ENCODE measurements around the gene IBTK.

The IBTK gene

DNA sequence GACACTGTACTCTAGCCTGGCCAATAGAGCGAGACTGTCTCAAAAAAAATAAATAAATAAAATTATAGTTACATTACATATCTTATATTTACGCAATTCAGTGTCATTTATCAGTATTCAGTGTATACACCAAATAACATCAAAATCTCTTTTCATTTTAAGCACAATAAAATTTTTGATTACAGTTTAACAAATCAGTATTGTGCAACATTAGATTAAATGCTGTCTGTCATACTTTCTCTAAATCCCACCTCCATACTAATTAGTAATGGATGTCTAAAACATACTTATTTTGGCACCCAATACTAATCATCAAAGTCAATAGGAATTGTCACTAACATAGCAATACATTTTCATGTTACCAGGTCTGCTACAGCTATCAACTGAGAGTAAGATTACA is 27.4 kb downstream of the IBTK start:
- no peak for TF ChIP-seq CTCF (conservative IDR thresholded peaks at IDR 0.05; ENCODE audit: low read length)
- H3K4me3 ChIP-seq (ENCODE audit: low read length): no peak overlapping the region
- DNase-seq (ENCODE audit: low read depth): no peak

DNA sequence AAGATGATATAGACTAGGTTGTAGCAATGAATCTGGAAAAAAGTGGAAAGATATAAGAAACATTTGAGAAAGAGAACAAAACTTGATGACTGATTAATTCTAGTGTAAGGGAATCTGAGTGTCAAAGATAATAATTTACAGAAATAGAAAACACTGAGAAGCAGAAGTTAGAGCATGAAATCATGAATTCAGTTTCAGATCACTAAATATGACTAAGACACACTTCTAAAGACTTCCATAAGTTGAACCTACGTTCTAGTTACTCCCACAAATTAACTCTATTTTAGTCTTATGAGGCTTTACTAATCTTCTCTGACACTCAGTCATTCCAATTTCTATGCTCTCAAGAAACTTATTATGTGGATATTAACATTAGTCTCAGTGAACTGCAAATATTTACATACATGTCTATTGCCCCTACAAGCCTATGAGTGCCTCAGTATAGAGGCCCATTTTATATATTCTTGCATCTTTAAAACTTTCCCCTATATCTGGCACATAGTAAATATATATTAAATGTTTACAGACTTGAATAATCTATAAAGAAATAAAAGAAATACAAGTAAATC is 30.4 kb downstream of the IBTK start:
- TF ChIP-seq CTCF (conservative IDR thresholded peaks at IDR 0.05; ENCODE audit: low read length): no peak
- no peak overlapping the region for H3K4me3 ChIP-seq (ENCODE audit: low read length)

DNA sequence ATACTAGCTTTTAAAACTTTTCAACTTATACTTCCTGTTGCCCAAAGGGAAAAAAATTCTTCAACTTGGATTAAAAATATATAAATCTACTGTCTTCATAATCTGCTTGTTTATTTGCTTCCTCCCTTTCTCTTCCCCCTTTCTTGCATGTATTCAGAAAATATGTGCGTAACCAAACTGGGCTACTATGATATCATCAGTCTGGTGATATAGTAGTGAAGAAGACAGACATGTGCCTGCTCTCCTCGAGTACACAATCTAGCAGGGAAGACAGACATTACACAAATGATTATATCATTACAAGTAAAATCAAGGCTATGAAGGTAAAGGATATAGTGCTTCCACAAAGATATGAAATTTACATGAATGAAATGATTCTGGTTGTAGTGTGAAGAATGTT is 31.0 kb downstream of the IBTK start:
- H3K4me3 ChIP-seq (ENCODE audit: low read length): no peak overlapping the region
- TF ChIP-seq CTCF (conservative IDR thresholded peaks at IDR 0.05; ENCODE audit: low read length): no peak
- DNase-seq (ENCODE audit: low read depth): no peak

More for the DNA sequence above, 30.4 kb downstream of the IBTK start:
- DNase-seq (ENCODE audit: low read depth): no peak

- DNase-seq (ENCODE audit: low read depth): no peak
- no peak for TF ChIP-seq CTCF (conservative IDR thresholded peaks at IDR 0.05; ENCODE audit: low read length)
Measured at GRCh38 chr6:82211326-82211725, 36.2 kb downstream of the IBTK start.

DNA sequence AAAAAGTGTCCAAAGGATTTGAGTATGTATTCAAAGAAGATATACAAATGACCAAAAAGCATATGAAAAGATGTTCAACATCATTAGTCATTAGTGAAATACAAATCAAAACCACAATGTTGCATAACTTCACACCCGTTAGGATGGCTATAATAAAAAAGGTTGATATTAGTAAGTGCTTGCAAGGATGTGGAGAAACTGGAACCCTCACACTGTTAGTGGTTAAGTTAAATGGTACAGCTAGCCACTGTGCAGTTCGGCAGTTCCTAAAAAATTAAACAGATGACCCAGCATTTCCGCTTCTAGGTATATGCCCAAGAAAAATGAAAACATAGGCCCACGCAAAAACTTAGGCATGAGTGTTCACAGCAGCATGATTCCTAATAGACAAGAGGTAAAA is 38.6 kb downstream of the IBTK start:
- H3K4me3 ChIP-seq (ENCODE audit: low read length): no peak overlapping the region
- DNase-seq (ENCODE audit: low read depth): no peak
- TF ChIP-seq CTCF (conservative IDR thresholded peaks at IDR 0.05; ENCODE audit: low read length): no peak

More at GRCh38 chr6:82211326-82211725, 36.2 kb downstream of the IBTK start:
- H3K4me3 ChIP-seq (ENCODE audit: low read length): no peak overlapping the region

DNA sequence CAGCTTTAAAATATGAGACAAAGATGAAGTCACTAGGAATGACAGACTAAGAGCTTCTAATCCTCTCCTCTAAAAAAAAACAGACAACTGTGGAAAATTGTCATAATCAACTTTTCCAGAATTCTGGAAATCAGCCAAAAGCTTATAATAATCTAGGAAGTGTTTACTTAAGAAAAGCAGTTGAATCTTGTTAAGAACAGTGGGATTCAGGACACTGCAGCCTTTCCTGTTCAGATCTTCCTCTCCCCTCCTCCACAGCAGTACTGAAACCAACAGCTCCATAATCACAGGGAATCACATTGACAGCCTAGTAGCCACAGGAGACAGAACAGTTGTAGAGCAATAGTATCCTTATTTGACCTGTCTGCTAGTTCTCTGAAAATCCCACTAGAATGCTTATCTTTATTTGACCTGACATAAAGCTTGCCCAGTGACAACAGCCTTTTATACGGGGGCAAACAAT is 41.6 kb downstream of the IBTK start:
- no peak for DNase-seq (ENCODE audit: low read depth)
- H3K4me3 ChIP-seq (ENCODE audit: low read length): no peak overlapping the region
- TF ChIP-seq CTCF (conservative IDR thresholded peaks at IDR 0.05; ENCODE audit: low read length): no peak

DNA sequence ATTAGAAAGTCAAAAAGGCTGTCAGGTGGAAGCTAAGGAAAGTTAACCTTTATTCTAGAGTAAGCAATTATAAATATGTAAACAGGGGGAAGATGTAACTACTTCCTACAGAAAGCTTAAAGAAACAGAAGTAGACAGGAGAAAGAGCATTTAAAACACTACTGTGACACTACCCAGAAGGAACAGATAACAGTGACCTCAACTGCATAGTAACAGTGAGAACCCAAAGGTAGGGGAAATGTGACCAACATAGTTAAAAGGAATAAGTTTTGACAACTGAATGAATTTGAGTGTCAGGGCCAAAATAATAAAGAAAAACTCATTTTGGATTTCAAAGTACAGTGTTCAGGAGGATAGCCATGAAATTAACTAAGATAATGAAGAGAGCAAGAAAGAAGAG is 43.5 kb downstream of the IBTK start:
- H3K4me3 ChIP-seq (ENCODE audit: low read length): no peak overlapping the region
- no peak for TF ChIP-seq CTCF (conservative IDR thresholded peaks at IDR 0.05; ENCODE audit: low read length)
- DNase-seq (ENCODE audit: low read depth): no peak
